Liver (tissue), 9 donors: ENCODE measurements around the gene IL10RB. TPM values are rescaled to one million over a fixed set of nuclear protein-coding genes. Genes with fewer than 3 reads are reported as not detected.

Experiments used
- DNase-seq: peaks from one replicate; pipeline ENCODE4 v3.0.0-alpha.2; 2017; ENCODE audit warnings: low spot score
- H3K27ac ChIP-seq, 2 donors: one replicate each; pipeline ENCODE4 v1.7.0; 2013; ENCODE audit warnings: inconsistent platforms in 2 of 2, low read length in 2 of 2, control low read depth in 1 of 2, low read depth in 1 of 2, mild to moderate bottlenecking in 1 of 2
- H3K27me3 ChIP-seq, 4 donors: one replicate each; pipeline versions ENCODE4 v1.6.1 to v1.7.0; 2013; ENCODE audit warnings: low read length in 3 of 4, inconsistent platforms in 1 of 4, mild to moderate bottlenecking in 1 of 4, moderate library complexity in 1 of 4; ENCODE audit not compliant: control insufficient read depth in 4 of 4, insufficient read depth in 4 of 4
- H3K36me3 ChIP-seq, 4 donors: one replicate each; pipeline versions ENCODE4 v1.6.1 to v1.7.0; 2013; ENCODE audit warnings: low read length in 3 of 4, mild to moderate bottlenecking in 3 of 4, low read depth in 1 of 4, moderate library complexity in 1 of 4; ENCODE audit not compliant: control insufficient read depth in 4 of 4, insufficient read depth in 3 of 4
- H3K4me1 ChIP-seq, 4 donors: one replicate each; pipeline versions ENCODE4 v1.6.1 to v1.7.0; 2013; ENCODE audit warnings: low read length in 3 of 4, mild to moderate bottlenecking in 3 of 4, moderate library complexity in 1 of 4; ENCODE audit not compliant: control insufficient read depth in 4 of 4, insufficient read depth in 4 of 4
- H3K4me3 ChIP-seq, 3 donors: one replicate each; pipeline versions ENCODE4 v1.6.1 to v1.7.0; 2013; ENCODE audit warnings: low read length in 3 of 3, control low read depth in 1 of 3, low read depth in 1 of 3, mild to moderate bottlenecking in 1 of 3
- H3K9ac ChIP-seq, 2 donors: one replicate each; pipeline ENCODE4 v1.7.0; 2013; ENCODE audit warnings: low read length in 2 of 2, mild to moderate bottlenecking in 2 of 2, moderate library complexity in 2 of 2, control low read depth in 1 of 2, low read depth in 1 of 2
- H3K9me3 ChIP-seq, 4 donors: one replicate each; pipeline versions ENCODE4 v1.6.1 to v1.7.0; 2013; ENCODE audit warnings: low read length in 3 of 4; ENCODE audit not compliant: control insufficient read depth in 4 of 4
- EGR1 ChIP-seq, 2 donors: IDR thresholded peaks; 2 replicates each; pipeline ENCODE4 v1.6.1; 2016 to 2018; ENCODE audit warnings: antibody characterized with exemption in 2 of 2, low read depth in 2 of 2
- FOXA1 ChIP-seq: IDR thresholded peaks from 2 replicates; pipeline ENCODE4 v1.6.1; 2016; ENCODE audit warnings: antibody characterized with exemption
- FOXA2 ChIP-seq: IDR thresholded peaks from 2 replicates; pipeline ENCODE4 v1.6.1; 2016; ENCODE audit warnings: antibody characterized with exemption
- GABPA ChIP-seq, 2 donors: IDR thresholded peaks in 1 of 2; conservative IDR thresholded peaks in 1 of 2; 2 replicates each; pipeline ENCODE4 v1.6.1; 2016; ENCODE audit warnings: antibody characterized with exemption in 2 of 2, mild to moderate bottlenecking in 1 of 2, moderate library complexity in 1 of 2
- HNF4A ChIP-seq, 2 donors: conservative IDR thresholded peaks; 2 replicates each; pipeline ENCODE4 v1.6.1; 2016; ENCODE audit warnings: antibody characterized with exemption in 2 of 2, mild to moderate bottlenecking in 2 of 2
- HNF4G ChIP-seq: IDR thresholded peaks from 2 replicates; pipeline ENCODE4 v1.6.1; 2016; ENCODE audit warnings: antibody characterized with exemption
- JUND ChIP-seq, 2 donors: IDR thresholded peaks; 2 replicates each; pipeline ENCODE4 v1.6.1; 2016; ENCODE audit warnings: antibody characterized with exemption in 2 of 2
- MAX ChIP-seq: IDR thresholded peaks from 2 replicates; pipeline ENCODE4 v1.6.1; 2016; ENCODE audit warnings: antibody characterized with exemption
- NR2F2 ChIP-seq: IDR thresholded peaks from 2 replicates; pipeline ENCODE4 v1.6.1; 2016; ENCODE audit warnings: antibody characterized with exemption
- RAD21 ChIP-seq, 2 donors: IDR thresholded peaks; 2 replicates each; pipeline ENCODE4 v1.6.1; 2016; ENCODE audit warnings: antibody characterized with exemption in 2 of 2, mild to moderate bottlenecking in 2 of 2
- RXRA ChIP-seq, 2 donors: IDR thresholded peaks; 2 replicates each; pipeline ENCODE4 v1.6.1; 2017 to 2018; ENCODE audit warnings: antibody characterized with exemption in 2 of 2, mild to moderate bottlenecking in 1 of 2
- TAF1 ChIP-seq: conservative IDR thresholded peaks from 2 replicates; pipeline ENCODE4 v1.6.1; 2016; ENCODE audit warnings: antibody characterized with exemption, mild to moderate bottlenecking
- ZBTB33 ChIP-seq: IDR thresholded peaks from 2 replicates; pipeline ENCODE4 v1.6.1; 2016; ENCODE audit warnings: antibody characterized with exemption
- WGBS: extraction: QIAGEN DNeasy Blood & Tissue Kit; methylation state at CpG from one replicate; pipeline ENCODE4 v1.1.7; 2013; 5-methylcytosine and 5-hydroxymethylcytosine counted together
- polyA plus RNA-seq, 2 donors: library from polyadenylated mRNA; stranded (reverse) in 1 of 2; unstranded in 1 of 2; fragments of 200-250 nt in 1 of 2; fragments of >200 nt in 1 of 2; fragmentation: Nextera tagmentation in 1 of 2; extraction: Ambion mirVana in 1 of 2; gene quantifications; one replicate each; pipeline versions ENCODE4 v1.2.1 to v1.2.3, GENCODE V29; 2013 to 2015
- total RNA-seq, 2 donors: library from RNA; depleted of rRNA; stranded (reverse); fragments of >200 nt; gene quantifications; one replicate each; pipeline ENCODE4 v1.2.3, GENCODE V29; 2014
- TF ChIP-seq, protein P1 (sequence below): IDR thresholded peaks from 2 replicates; pipeline ENCODE4 v1.6.1; 2016; ENCODE audit warnings: antibody characterized with exemption, mild to moderate bottlenecking
- TF ChIP-seq, protein P2 (sequence below): IDR thresholded peaks from 2 replicates; pipeline ENCODE4 v1.6.1; 2016; ENCODE audit warnings: antibody characterized with exemption
- donor health status: healthy.
- donor health status: healthy.
- donor health status: healthy.
- donor health status: healthy.
- donor health status: healthy.

The IL10RB gene
- total and polyA plus RNA-seq, 4 donors, result 16.1 to 22.1 (median 18.8) TPM

DNA sequence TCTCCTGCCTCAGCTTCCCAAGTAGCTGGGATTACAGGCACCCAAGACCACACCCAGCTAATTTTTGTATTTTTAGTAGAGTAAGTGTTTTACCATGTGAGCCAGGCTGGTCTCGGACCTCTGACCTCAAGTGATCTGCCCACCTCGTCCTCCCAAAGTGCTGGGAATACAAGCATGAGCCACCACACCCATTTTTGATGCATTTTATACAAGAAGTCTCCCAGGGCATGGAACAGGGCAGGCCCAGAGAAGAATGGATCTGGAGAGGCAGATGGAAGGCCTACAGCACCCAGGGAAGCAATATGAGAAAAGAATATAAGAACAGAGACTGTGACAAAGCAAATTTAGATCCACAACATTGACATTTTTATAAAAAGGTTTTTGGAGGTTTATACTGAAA lies 39.8 kb downstream of the IL10RB start:
- Histone ChIP-seq H3K27ac (no peak overlapping the region), H3K9me3 (no peaks in the 10 kb centered on the region), H3K27me3 (no peaks in the 10 kb centered on the region), H3K36me3 (no peaks in the 10 kb centered on the region), H3K4me3 (no peak overlapping the region), H3K4me1 (peaks cover 18 to 34% (median 22%) of the 10 kb centered on the region in 4 donors), H3K9ac (no peak overlapping the region)
- DNase-seq, result no peak
- TF ChIP-seq NR2F2, result no peak
- no peak for TF ChIP-seq TAF1
- TF ChIP-seq HNF4A (conservative IDR thresholded peaks at IDR 0.05), result no peak
- TF ChIP-seq RXRA (IDR thresholded peaks at IDR 0.05), result no peak
- TF ChIP-seq HNF4G, result no peak
- WGBS, result 81% methylated on average over 2 of the region's 2 CpGs

DNA sequence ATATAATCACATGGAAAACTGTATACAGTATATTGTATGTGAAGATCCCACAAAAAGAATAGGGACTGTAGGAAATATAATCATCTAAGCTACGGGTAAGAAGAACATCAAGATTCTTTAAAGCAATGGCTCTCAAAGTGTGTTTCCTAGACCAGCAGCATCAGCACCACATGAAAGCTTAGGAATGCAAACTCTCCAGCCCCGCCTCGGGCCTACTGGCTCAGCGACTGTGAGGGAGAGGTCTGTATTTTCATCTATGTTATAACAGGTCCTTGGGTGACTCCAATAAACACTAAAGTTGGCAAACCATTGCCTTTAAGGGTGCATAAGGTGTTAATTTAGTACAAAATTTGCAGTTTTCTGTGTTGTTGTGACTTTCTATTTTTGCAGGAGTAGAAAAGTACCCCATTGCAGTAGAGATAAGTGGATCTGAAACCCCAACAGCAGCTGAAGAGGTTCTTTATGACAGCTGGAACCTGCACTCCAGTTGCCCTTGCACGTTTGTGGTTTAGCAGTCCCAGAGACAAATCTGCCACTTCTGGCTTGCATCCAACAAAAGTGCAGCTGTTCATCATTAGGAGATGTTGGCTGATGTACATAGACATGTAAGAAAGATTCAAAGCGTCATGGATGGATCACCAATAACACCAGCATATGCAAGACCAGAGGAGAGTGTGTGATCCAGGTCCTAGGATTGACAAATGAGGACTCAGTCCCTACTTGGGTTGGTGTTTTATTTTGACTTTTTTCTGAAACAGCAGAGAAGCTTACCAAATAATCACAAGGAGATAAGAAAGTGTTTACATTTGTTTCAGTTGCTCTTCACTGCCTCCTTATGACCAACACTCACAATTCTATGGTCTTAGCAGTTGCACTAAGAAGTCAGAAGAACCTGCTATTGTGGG lies 42.7 kb downstream of the IL10RB start:
- H3K4me1 ChIP-seq, result peaks cover 13 to 21% (median 19%) of the 10 kb centered on the region in 4 donors
- no peaks in the 10 kb centered on the region for H3K27me3 ChIP-seq
- no peaks in the 10 kb centered on the region for H3K9me3 ChIP-seq
- no peak for DNase-seq
- H3K4me3 ChIP-seq, result no peak overlapping the region
- 57% methylated on average over 6 of the region's 6 CpGs for WGBS
- no peak for TF ChIP-seq GABPA (IDR thresholded peaks at IDR 0.05 in 1 of 2, conservative IDR thresholded peaks at IDR 0.05 in 1 of 2)
- no peak for TF ChIP-seq FOXA2
- no peak for TF ChIP-seq TAF1
- no peak for TF ChIP-seq HNF4G
- no peak for TF ChIP-seq FOXA1
- TF ChIP-seq, protein P1, sequence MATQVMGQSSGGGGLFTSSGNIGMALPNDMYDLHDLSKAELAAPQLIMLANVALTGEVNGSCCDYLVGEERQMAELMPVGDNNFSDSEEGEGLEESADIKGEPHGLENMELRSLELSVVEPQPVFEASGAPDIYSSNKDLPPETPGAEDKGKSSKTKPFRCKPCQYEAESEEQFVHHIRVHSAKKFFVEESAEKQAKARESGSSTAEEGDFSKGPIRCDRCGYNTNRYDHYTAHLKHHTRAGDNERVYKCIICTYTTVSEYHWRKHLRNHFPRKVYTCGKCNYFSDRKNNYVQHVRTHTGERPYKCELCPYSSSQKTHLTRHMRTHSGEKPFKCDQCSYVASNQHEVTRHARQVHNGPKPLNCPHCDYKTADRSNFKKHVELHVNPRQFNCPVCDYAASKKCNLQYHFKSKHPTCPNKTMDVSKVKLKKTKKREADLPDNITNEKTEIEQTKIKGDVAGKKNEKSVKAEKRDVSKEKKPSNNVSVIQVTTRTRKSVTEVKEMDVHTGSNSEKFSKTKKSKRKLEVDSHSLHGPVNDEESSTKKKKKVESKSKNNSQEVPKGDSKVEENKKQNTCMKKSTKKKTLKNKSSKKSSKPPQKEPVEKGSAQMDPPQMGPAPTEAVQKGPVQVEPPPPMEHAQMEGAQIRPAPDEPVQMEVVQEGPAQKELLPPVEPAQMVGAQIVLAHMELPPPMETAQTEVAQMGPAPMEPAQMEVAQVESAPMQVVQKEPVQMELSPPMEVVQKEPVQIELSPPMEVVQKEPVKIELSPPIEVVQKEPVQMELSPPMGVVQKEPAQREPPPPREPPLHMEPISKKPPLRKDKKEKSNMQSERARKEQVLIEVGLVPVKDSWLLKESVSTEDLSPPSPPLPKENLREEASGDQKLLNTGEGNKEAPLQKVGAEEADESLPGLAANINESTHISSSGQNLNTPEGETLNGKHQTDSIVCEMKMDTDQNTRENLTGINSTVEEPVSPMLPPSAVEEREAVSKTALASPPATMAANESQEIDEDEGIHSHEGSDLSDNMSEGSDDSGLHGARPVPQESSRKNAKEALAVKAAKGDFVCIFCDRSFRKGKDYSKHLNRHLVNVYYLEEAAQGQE, result no peak
- no peak for TF ChIP-seq MAX
- no peak overlapping the region for H3K27ac ChIP-seq
- no peak overlapping the region for H3K9ac ChIP-seq
- no peaks in the 10 kb centered on the region for H3K36me3 ChIP-seq

DNA sequence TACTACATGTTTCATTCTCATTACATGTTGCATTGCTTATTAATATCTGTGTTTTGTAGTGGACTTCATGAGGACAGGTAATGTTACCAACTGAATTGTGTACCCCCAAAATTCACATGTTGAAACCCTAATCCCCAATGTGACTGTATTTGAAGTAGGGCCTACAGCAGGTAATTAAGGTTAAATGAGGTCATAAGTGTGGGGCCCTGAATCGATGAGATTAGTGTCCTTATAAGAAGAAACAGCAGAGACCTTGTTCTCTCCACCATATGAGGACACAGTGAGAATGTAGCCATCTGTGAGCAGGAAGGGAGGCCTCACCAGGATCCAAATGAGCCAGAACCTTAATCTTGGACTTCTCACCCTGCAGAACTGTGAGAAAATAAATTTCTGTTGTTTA lies 43.6 kb downstream of the IL10RB start:
- H3K27ac ChIP-seq, result no peak overlapping the region
- no peak for TF ChIP-seq NR2F2
- TF ChIP-seq ZBTB33, result no peak
- TF ChIP-seq TAF1, result no peak
- TF ChIP-seq HNF4G, result no peak
- no peak for TF ChIP-seq EGR1 (IDR thresholded peaks at IDR 0.05; ENCODE audit: low read depth in 2 of 2)
- TF ChIP-seq FOXA2, result no peak
- TF ChIP-seq, protein P1, result no peak
- TF ChIP-seq HNF4A (conservative IDR thresholded peaks at IDR 0.05), result no peak
- no peak for TF ChIP-seq GABPA (IDR thresholded peaks at IDR 0.05 in 1 of 2, conservative IDR thresholded peaks at IDR 0.05 in 1 of 2)
- no peak for TF ChIP-seq RAD21 (IDR thresholded peaks at IDR 0.05)
- TF ChIP-seq MAX, result no peak
- TF ChIP-seq FOXA1, result no peak
- no peak for TF ChIP-seq RXRA (IDR thresholded peaks at IDR 0.05)
- no peak for TF ChIP-seq JUND (IDR thresholded peaks at IDR 0.05)
- TF ChIP-seq, protein P2, sequence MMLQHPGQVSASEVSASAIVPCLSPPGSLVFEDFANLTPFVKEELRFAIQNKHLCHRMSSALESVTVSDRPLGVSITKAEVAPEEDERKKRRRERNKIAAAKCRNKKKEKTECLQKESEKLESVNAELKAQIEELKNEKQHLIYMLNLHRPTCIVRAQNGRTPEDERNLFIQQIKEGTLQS, result no peak

More for the DNA sequence above, 43.6 kb downstream of the IL10RB start:
- peaks cover 6 to 12% (median 10%) of the 10 kb centered on the region in 4 donors for H3K4me1 ChIP-seq
- H3K4me3 ChIP-seq, result no peak overlapping the region
- no peaks in the 10 kb centered on the region for H3K27me3 ChIP-seq
- H3K9ac ChIP-seq, result no peak overlapping the region
- no peaks in the 10 kb centered on the region for H3K9me3 ChIP-seq
- no peaks in the 10 kb centered on the region for H3K36me3 ChIP-seq
- DNase-seq, result no peak
- 91% methylated on average over 1 of the region's 1 CpG for WGBS
